Left hindlimb (tissue), 1 donor: Measurements from ENCODE around the gene SLC6A13.
"Not testable (repeated sequence)": the region's sequence is repeated elsewhere in the genome, so short reads cannot be mapped to it uniquely, and the experiment has no call there.

Source experiments
- DNase-seq: peaks from one replicate; pipeline ENCODE4 v3.0.0-alpha.2; 2018

SLC6A13 gene

GRCh38 chr12:262817-263216 is at the start of gene SLC6A13:
Gene SLC6A13, minus strand, starts transcription at chr12:262836. Its CDS starts 2,784 bp downstream, at chr12:260052.
- DNase-seq = no peak

- DNase-seq = no peak
Observed at GRCh38 chr12:308511-308910, 45.9 kb upstream of the SLC6A13 start.

DNA sequence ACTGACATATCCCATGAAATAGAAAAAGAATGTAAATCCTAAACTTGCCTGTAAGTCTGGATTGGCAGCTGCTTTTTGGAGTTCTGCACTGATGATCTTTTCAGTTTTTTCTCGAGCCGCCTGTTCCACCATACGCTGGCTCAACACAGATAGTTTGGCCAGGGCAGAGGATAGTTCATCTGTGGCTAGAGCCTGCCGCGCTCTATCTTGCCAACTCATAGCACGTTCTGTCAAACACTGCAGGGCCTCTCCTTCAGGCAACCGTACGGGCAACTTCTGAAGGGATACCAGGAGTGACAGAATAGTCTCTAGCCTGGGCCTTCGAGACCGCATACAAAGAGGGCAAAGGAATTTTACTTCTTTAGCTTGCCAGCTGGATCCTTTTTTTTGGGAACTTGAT is 44.8 kb upstream of the SLC6A13 start:
- DNase-seq = no peak

DNA sequence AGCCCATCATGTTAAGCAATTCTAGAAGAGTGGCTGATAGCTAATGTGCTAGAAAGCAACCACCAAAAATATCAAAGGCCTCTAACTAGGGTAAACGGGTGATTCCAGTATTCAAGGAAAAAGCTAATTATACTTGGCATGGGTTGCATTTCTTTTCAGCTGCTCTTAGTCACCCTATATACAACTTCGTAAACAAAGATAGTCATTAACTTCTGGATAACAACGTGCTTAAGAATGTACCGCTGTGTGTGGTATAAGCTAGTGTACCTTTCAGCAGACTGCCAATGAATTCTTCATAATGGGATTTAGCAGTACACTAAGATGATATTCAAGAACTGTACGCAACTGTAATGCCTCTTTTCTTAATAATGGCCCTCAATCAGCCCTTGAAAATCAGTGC is 42.2 kb upstream of the SLC6A13 start:
- no peak for DNase-seq

DNA sequence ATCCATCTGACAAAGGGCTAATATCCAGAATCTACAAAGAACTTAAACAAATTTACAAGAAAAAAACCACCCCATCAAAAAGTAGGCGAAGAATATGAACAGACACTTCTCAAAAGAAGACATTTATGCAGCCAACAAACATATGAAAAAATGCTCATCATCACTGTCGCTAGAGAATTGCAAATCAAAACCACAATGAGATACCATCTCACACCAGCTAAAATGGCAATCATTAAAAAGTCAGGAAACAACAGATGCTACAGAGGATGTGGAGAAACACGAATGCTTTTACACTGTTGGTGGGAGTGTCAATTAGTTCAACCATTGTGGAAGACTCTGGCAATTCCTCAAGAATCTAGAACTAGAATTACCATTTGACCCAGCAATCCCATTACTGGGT is 40.1 kb upstream of the SLC6A13 start:
- DNase-seq = not testable (repeated sequence)

- not testable (repeated sequence) for DNase-seq
Observed at GRCh38 chr12:300166-300565, 37.5 kb upstream of the SLC6A13 start.

DNA sequence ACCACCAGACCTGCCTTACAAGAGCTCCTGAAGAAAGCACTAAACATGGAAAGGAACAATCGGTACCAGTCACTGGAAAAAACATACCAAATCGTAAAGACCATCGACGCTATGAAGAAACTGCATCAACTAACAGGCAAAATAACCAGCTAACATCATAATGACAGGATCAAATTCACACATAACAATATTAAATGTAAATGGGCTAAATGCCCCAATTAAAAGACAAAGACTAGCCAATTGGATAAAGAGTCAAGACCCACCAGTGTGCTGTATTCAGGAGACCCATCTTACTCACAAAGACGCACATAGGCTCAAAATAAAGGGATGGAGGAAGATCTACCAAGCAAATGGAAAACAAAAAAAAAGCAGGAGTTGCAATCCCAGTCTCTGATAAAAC is 36.9 kb upstream of the SLC6A13 start:
- DNase-seq = not testable (repeated sequence)

DNA sequence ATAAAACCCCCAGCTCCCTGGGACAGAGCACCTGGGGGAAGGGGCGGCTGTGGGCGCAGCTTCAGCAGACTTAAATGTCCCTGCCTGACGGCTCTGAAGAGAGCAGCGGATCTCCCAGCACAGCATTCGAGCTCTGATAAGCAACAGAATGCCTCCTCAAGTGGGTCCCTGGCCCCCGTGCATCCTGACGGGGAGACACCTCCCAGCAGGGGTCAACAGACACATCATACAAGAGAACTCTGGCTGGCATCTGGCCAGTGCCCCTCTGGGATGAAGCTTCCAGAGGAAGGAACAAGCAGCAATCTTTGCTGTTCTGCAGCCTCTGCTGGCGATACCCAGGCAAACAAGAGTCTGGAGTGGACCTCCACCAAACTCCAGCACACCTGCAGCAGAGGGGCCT is 35.4 kb upstream of the SLC6A13 start:
- not testable (repeated sequence) for DNase-seq

- DNase-seq = no peak
Observed at GRCh38 chr12:295132-295531, 32.5 kb upstream of the SLC6A13 start.

DNA sequence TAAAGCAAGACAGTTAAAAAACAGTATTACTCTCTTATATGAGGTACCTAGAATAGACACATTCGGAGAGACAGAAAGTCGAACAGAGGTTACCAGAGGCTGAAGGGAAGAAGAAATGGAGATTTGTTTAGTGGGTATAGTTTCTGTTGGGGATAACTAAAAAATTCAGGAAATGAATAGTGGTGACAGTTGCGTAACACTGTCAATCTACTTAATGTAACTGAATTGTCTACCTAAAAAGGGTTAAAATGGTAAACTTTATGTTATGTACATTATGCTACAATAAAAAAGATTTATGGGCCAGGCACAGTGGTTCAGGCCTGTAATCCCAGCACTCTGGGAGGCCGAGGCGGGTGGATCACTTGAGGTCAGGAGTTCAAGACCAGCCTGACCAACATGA is 30.6 kb upstream of the SLC6A13 start:
- no peak for DNase-seq

DNA sequence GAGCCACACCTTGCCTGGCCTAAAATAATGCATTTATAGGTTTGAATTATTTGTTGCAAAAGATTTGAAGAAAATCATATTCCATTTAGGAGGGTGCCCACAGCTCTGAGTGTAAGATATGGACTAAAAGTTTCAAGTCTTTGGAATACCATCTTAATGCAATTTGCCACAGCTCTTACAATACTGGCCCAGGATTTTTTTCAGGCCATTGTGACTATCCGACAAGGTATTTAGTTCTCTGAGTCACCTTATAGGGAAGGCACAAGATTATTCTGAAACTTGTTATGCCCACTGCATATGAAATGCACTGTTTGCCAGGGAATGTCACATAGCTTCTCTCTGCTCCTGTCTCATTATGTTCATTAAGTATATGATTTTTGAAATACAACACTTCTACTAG is 29.6 kb upstream of the SLC6A13 start:
- DNase-seq = no peak

- DNase-seq = no peak
Observed at GRCh38 chr12:291153-291723, 28.6 kb upstream of the SLC6A13 start.

GRCh38 chr12:288687-289086 is 26.1 kb upstream of the SLC6A13 start:
- DNase-seq = no peak

- no peak for DNase-seq
Observed at GRCh38 chr12:286531-287300, 24.1 kb upstream of the SLC6A13 start.

DNA sequence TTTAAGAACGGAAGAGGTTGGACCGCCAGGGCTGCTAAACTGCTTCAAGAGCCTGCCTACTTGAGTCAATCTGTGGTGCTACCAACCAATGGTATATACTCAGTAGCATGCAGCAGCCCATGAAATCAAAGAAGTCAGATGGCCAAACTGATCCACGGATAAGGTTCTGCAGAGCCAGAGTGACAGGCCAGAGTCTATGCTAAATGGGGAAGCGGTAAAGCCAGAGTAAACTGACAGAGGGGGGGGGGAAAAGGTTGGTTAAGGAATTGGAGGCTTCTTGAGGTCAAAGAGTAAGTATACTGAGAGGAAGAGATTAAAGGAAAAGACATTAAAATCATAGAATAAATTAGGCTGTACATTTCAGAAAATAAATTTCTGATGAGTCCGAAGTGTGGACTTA is 15.4 kb upstream of the SLC6A13 start:
- DNase-seq = no peak

DNA sequence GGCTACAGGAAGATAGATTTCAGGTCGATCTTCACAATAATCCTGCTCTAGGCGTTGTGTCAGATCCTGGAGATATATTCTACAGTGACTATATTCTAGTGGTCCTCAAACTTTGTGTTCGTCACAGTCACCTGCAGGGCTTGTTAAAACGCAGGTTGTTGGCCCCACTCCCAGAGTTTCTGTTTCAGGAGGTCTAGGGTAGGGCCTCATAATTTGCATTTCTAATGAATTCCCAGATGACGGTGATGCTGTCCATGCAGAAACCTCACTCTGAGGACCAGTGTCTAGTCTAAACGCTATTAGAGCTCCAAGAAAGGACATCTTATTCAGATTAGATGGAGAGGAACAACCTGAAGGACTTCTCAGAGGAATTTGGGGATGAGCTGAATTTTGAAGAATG is 13.2 kb upstream of the SLC6A13 start:
- DNase-seq = no peak

DNA sequence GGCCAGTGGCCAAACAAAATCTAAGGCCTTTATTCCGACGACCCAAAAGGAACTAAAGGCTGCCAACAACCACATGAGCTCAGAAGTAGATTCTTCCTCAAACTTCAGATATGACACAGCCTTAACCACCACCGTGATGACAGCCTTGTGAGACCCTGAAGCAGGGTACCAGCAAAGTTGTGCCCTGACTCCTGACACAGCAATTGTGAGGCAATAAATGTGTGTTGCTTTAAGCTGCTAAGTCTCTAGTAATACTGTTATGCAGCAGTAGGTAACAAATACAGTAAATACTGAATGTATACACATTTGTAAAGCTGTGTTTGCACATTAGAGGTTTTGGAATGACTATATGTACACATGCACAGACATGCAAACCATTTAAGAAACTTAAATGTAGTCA is 10.7 kb upstream of the SLC6A13 start:
- DNase-seq = no peak

- no peak for DNase-seq
Observed at GRCh38 chr12:272942-273341, 10.3 kb upstream of the SLC6A13 start.

GRCh38 chr12:271161-271560 is 8.5 kb upstream of the SLC6A13 start:
- DNase-seq = no peak

DNA sequence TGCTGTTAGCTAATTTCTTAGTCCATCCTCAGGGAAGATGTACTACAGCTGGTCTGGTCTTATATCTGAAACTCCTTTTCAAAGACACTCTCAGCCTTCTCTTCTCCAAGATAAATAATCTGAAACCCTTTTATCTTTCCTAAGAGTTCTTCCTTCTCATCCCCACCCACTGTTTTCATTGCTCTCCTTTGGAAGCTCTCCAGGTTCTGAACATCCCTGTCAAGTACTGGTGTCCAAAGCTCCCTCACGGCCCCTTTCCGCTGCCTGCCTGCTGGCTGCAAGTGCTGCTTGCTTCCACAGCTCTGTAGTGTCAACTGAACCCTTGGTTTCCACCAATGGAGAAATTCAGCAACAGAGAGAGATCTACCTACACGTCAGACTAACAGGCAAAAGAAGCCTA is 6.6 kb upstream of the SLC6A13 start:
- DNase-seq = no peak

DNA sequence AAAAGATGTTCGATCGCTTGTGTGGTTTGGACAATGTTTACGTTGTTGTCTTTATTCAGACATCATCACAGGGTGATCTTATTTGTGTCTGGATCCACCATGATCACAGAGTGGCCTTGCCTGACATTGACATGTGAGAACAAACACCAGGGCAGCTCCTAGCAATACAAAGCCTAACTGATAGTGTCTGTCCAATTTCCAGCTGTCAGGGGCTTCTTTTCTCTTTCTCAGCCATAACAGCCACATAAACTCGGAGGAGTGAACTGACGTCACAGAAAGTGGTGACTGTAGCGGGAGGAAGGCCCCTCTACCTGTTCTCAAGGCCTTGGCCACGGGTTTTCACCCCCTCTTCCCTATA is 5.8 kb upstream of the SLC6A13 start:
- DNase-seq = no peak

DNA sequence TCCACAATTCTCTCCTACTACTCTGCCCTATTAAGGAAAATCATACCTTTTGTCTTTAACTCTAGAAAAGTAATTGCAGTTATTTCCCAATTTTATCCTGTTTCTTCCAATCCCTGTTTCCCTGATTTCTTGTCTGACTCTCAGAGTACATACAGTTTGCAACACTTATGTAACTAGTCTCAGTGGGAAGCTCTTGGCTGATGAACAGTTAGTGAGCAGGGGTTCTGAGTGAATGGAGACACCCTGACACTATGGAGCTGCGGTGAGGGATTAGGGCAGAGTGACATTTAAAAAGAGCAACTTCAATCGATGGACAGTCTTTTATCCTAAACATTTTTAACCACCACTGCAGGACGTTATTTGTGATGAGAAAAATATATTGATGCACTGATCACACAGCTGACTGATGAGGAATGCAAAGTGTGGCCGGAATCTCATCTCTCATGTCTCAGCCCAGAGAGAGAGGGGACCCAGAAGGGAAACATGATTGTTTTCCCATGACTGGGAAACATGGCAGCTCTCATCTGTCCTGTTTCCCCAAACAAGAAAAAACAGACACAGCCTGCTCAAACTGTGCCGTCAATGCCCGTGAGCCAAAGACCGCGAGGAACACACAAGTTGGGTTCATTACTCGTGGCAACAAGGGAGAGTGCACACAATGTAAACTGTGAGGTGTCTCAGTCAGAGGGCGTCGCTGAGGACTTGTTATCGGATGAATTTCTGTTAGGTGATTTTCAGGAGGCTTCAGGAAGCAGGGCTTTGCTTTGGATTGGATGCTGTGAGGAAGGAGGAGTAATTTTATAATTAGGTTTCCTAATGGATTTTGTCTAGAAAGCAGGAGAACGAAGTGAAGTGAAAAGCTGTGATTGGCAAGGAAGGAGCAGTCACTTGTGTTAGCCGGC is 5.2 kb upstream of the SLC6A13 start:
- DNase-seq = no peak

GRCh38 chr12:265096-265495 is 2.5 kb upstream of the SLC6A13 start:
- DNase-seq = no peak

DNA sequence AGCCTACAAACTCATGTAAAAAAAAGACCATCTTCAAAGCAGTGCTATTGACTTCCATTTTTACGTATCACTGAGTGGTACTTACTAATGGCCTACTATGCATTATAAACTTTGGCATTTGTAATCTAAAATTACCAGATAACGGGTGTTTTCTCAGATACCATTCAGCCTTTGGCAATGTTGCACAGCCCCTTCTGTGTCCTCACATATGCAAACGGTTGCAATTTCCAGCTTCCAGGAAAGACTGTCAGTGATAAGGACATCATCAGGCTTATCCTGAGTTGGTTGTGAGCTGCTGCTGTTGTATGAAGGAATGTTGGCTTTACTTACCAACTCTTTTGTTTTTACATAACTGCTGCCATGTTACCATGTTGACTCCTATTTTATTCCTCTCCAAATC is 1.6 kb upstream of the SLC6A13 start:
- no peak for DNase-seq
